Keratinocyte (primary cell): ENCODE data around the gene BATF3.

ENCODE experiments used
- CTCF ChIP-seq, 3 experiments: IDR thresholded peaks in 1 of 3; conservative IDR thresholded peaks in 1 of 3; optimal IDR thresholded peaks in 1 of 3; 2 replicates in 2 of 3; 3 replicates in 1 of 3; pipeline versions ENCODE3 to v1.5.1; 2011; ENCODE audit warnings: low read length in 3 of 3, mild to moderate bottlenecking in 3 of 3, moderate library complexity in 2 of 3, control low read depth in 1 of 3, inconsistent platforms in 1 of 3; ENCODE audit not compliant: insufficient read depth in 2 of 3; ENCODE audit errors: extremely low read depth in 1 of 3
- EZH2 ChIP-seq: IDR thresholded peaks from one replicate; pipeline ENCODE4 v1.6.1; 2012; ENCODE audit warnings: inconsistent platforms, mild to moderate bottlenecking, low read length, moderate library complexity

- no peak for TF ChIP-seq EZH2
- TF ChIP-seq CTCF (optimal IDR thresholded peaks at IDR 0.05 in 1 of 3, IDR thresholded peaks at IDR 0.05 in 1 of 3, conservative IDR thresholded peaks at IDR 0.05 in 1 of 3; ENCODE audit: extremely low read depth in 1 of 3, insufficient read depth in 2 of 3, low read length in 3 of 3): no peak
Observed at GRCh38 chr1:212719633-212720032, 20.0 kb upstream of the BATF3 start.
